Breast epithelium (tissue), 4 donors: ENCODE results near the gene SCARF2. TPM values are rescaled to one million over a fixed set of nuclear protein-coding genes. Genes with fewer than 3 reads are reported as not detected.

ENCODE experiments used
- DNase-seq, 2 donors: peaks; one replicate each; pipeline ENCODE4 v3.0.0-alpha.2; 2019; ENCODE audit warnings: low spot score in 2 of 2
- H3K27ac ChIP-seq, 2 donors: fragments of 200-600 bp; sonication (generic) in 1 of 2; one replicate each; pipeline ENCODE4 v1.5.1; 2016 to 2019; ENCODE audit warnings: mild to moderate bottlenecking in 1 of 2
- H3K27me3 ChIP-seq, 2 donors: fragments of 200-600 bp; sonication (generic) in 1 of 2; one replicate each; pipeline versions ENCODE4 v1.5.1 to v1.6.0; 2017 to 2019; ENCODE audit warnings: control low read depth in 1 of 2, mild to moderate bottlenecking in 1 of 2
- H3K36me3 ChIP-seq: fragments of 200-600 bp; one replicate; pipeline ENCODE4 v1.5.1; 2019
- H3K4me1 ChIP-seq, 2 donors: fragments of 200-600 bp; sonication (generic); one replicate each; pipeline ENCODE4 v1.5.1; 2016 to 2019; ENCODE audit warnings: control low read depth in 1 of 2
- H3K4me3 ChIP-seq, 3 donors: fragments of 200-600 bp; sonication (generic); 1 replicate in 2 of 3; 2 replicates in 1 of 3; pipeline ENCODE4 v1.5.1; 2016 to 2019; ENCODE audit warnings: mild to moderate bottlenecking in 3 of 3, moderate library complexity in 2 of 3
- H3K9me3 ChIP-seq, 2 donors: fragments of 200-600 bp; sonication (generic) in 1 of 2; one replicate each; pipeline ENCODE4 v1.5.1; 2016 to 2019; ENCODE audit warnings: control low read depth in 1 of 2
- CTCF ChIP-seq, 3 donors: fragments of 450-650 bp; IDR thresholded peaks; one replicate each; pipeline ENCODE4 v1.5.1; 2016 to 2017; ENCODE audit warnings: antibody characterized with exemption in 3 of 3, mild to moderate bottlenecking in 3 of 3, moderate library complexity in 3 of 3
- POLR2A ChIP-seq: fragments of 450-650 bp; IDR thresholded peaks from one replicate; pipeline ENCODE4 v1.6.1; 2016; ENCODE audit warnings: antibody characterized with exemption, mild to moderate bottlenecking, moderate library complexity
- POLR2AphosphoS5 ChIP-seq, 3 donors: sonication (generic); formaldehyde crosslinking; IDR thresholded peaks; one replicate each; pipeline ENCODE4 v1.6.1; 2017; ENCODE audit warnings: antibody characterized with exemption in 3 of 3
- intact Hi-C: fragments of 100-400 bp; cut with DNase I; formaldehyde crosslinking; loops from one replicate; pipeline ENCODE4 v1.15.1; 2023; ENCODE audit warnings: low total_unique reads
- total RNA-seq, 3 donors: library from RNA; depleted of rRNA; stranded (reverse); fragments of >200 nt; gene quantifications; one replicate each; pipeline ENCODE4 v1.1.0, GENCODE V29; 2016

The SCARF2 gene
- total RNA-seq, 3 donors from 2014 or later, result 5.3 to 14.7 (median 12.3) TPM

- Histone ChIP-seq H3K27ac (no peak overlapping the region), H3K4me1 (no peaks in the 10 kb centered on the region), H3K4me3 (no peak overlapping the region), H3K9me3 (no peaks in the 10 kb centered on the region), H3K36me3 (no peaks in the 10 kb centered on the region), H3K27me3 (no peaks in the 10 kb centered on the region)
- intact Hi-C loops, result no loop called here
- TF ChIP-seq POLR2AphosphoS5 (IDR thresholded peaks at IDR 0.05) (no peak), POLR2A (no peak), CTCF (IDR thresholded peaks at IDR 0.05) (no peak)
- no peak for DNase-seq
These were observed 12.9 kb upstream of the SCARF2 start for GRCh38 chr22:20450551-20450906.

GRCh38 chr22:20449819-20450550, 12.4 kb upstream of the SCARF2 start:
- Histone ChIP-seq H3K27me3 (no peaks in the 10 kb centered on the region), H3K27ac (no peak overlapping the region), H3K4me1 (no peaks in the 10 kb centered on the region), H3K4me3 (no peak overlapping the region), H3K36me3 (no peaks in the 10 kb centered on the region), H3K9me3 (no peaks in the 10 kb centered on the region)
- no peak for DNase-seq
- intact Hi-C loops, result no loop called here
- TF ChIP-seq POLR2AphosphoS5 (IDR thresholded peaks at IDR 0.05) (no peak), POLR2A (no peak), CTCF (IDR thresholded peaks at IDR 0.05) (no peak)

- H3K4me1 ChIP-seq, result no peaks in the 10 kb centered on the region
- H3K36me3 ChIP-seq, result no peaks in the 10 kb centered on the region
- no peaks in the 10 kb centered on the region for H3K9me3 ChIP-seq
- no peak overlapping the region for H3K4me3 ChIP-seq
- intact Hi-C loops, result no loop called here
- TF ChIP-seq POLR2A (no peak), CTCF (IDR thresholded peaks at IDR 0.05) (no peak), POLR2AphosphoS5 (IDR thresholded peaks at IDR 0.05) (no peak)
- DNase-seq, result no peak
- H3K27ac ChIP-seq, result no peak overlapping the region
- no peaks in the 10 kb centered on the region for H3K27me3 ChIP-seq
These were observed 11.0 kb upstream of the SCARF2 start for GRCh38 chr22:20448630-20449029.

GRCh38 chr22:20446383-20446970, 8.9 kb upstream of the SCARF2 start:
- no peaks in the 10 kb centered on the region for H3K36me3 ChIP-seq

More at GRCh38 chr22:20446383-20446970, 8.9 kb upstream of the SCARF2 start:
- DNase-seq, result no peak
- Histone ChIP-seq H3K27me3 (no peaks in the 10 kb centered on the region), H3K4me3 (no peak overlapping the region), H3K27ac (no peak overlapping the region), H3K9me3 (no peaks in the 10 kb centered on the region), H3K4me1 (no peaks in the 10 kb centered on the region)
- TF ChIP-seq POLR2AphosphoS5 (IDR thresholded peaks at IDR 0.05) (no peak), CTCF (IDR thresholded peaks at IDR 0.05) (no peak), POLR2A (no peak)
- intact Hi-C loops, result no loop called here
